GM19238 (cell line): ENCODE results near the gene FJX1.

Experiments used
- DNase-seq: peaks from one replicate; pipeline ENCODE4 v3.0.0; 2011; ENCODE audit warnings: low spot score; ENCODE audit not compliant: insufficient read length

The FJX1 gene

GRCh38 chr11:35606206-35606605 lies 12.1 kb upstream of the FJX1 start:
- no peak for DNase-seq

- no peak for DNase-seq
Observed at GRCh38 chr11:35608502-35608901, 9.8 kb upstream of the FJX1 start.

DNA sequence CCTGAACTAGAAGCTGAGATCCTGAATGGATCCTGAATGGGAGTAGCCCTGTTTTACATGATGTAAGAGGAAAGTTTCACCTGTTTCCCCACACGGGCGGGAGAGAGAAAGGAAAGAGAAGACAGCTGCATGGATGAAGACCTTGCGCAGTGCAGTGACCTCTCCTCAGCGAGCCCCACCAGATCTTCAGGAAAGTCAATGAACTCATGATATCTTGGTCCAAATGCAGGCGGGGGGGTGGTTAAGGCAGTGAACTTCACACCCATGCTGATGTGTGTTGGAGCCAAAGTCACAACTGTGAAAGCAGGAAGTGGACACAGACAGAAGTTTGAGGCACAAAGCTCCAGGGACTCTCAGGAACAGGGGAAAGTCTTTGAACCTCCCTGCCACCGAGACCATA lies 8.6 kb upstream of the FJX1 start:
- DNase-seq, result no peak

DNA sequence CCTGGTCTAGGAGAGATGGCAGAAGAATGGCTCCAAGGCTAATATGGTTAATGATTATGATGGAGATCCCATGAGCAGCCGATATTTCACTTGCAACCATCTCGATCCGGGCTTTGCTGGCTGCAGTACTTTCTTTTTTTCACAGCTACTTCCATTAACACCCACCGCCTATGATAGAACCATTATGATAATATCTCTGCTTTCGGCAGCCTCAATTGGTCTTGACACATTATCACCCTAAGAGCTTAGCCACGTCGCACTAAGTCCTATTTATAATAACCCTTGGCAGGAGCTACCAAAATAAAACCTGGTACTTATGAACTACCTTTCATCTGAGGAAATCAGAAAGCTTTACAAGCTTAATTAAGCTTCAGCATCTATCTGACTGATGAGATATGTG lies 7.6 kb upstream of the FJX1 start:
- DNase-seq, result no peak

- no peak for DNase-seq
Observed at GRCh38 chr11:35611741-35612140, 6.5 kb upstream of the FJX1 start.

DNA sequence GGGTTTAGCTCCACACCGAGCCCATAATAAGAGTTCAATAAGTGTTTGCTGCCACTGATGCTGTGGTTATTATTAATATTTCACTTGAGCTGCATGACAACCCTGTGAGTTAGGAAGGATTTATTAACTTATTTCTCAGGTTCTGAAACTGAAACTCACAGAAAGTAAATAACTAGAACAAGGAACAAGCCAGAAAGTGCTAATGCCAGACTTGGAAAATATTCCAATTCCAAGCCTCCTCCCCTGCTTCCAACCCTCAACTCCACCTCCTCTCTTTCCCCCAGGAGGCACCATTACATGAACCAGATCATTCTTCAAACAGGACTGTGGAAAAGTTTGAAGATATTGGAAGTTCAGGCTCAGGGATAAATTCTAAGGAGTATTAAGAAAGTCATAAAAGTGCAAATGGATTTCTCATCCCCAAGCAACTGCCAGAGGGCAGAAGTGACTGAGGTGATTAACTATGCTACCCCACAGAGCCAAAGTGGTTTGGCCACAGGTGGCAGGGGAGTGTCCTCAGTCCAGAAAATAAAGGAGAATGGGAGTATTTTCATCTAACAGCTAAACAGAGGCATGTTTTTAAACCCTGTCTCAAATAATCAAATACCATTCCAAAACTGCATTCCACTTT lies 3.2 kb upstream of the FJX1 start:
- DNase-seq, result no peak

DNA sequence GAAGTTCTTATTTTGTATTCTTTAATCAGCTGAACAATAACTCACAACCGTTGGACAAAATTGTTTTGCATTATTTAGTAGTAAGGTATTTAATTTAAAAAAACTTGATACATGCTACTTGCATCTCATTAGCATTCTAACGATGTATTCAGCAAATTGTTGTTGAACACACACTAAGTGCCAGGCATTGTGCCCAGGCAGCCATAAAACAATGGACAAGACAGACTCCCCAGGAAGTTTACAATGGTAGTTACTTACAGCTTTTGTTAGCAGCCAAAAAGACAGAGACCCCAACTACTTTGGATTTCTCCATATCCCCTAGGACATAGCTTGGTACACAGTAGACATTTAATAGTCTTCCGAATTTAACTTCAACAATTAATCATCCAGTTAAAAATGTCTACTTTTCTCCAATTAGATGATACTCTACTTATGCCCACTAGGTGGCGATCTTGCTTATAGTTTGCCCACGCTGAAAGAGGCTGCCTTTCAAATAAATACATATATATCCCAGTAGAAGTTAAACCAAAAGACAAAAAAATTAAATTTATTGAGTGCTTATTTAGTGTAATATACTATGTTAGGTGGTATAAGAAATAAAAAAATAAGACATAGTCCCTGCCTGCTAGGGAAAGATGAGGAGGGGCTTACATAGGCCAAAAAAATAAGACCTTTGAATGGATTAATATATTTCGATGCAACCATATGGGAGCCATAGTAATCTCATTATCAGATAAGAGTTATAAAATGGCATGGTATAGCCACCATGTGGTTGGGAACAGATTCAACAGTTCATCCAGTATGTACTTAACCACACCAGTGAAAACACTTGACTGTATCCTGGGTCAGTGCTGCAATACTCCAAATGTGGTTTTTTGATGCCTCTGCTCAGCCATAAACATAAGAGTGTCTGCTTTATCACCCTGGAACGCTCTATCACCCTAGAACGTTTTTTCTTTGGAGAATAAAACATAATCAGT lies 2.0 kb upstream of the FJX1 start:
- no peak for DNase-seq

- DNase-seq, result no peak
Observed at GRCh38 chr11:35617316-35617686, 959 bp upstream of the FJX1 start.

GRCh38 chr11:35618497-35619115 lies 346 bp downstream of the FJX1 start:
- DNase-seq, result peak; percentile 59

GRCh38 chr11:35619116-35619854 lies 1.0 kb downstream of the FJX1 start:
- DNase-seq, result peak; percentile 35

- DNase-seq, result no peak
Observed at GRCh38 chr11:35619855-35620640, 1.8 kb downstream of the FJX1 start.

DNA sequence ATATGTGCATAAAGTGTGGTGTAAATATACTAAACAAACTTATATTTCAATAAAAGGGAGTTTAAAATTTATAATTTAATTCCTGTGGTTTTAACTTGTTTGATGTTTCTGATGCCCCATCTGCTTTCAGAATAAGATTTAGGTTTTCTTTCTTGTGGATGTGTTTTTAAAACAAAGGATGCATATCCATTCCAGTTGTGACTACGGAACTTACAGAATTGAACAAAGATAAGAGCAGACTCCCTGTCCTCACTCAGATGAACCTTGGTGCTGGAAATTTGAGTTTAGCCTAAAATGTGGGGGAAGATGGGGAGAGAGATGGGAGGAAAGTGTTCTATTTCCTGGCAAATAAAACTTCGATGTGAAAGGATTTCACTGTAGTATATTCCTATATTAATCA lies 2.5 kb downstream of the FJX1 start:
- no peak for DNase-seq

GRCh38 chr11:35621620-35622019 lies 3.4 kb downstream of the FJX1 start:
- DNase-seq, result no peak

- DNase-seq, result no peak
Observed at GRCh38 chr11:35622070-35622469, 3.8 kb downstream of the FJX1 start.

GRCh38 chr11:35623621-35624168 lies 5.4 kb downstream of the FJX1 start:
- DNase-seq, result no peak

DNA sequence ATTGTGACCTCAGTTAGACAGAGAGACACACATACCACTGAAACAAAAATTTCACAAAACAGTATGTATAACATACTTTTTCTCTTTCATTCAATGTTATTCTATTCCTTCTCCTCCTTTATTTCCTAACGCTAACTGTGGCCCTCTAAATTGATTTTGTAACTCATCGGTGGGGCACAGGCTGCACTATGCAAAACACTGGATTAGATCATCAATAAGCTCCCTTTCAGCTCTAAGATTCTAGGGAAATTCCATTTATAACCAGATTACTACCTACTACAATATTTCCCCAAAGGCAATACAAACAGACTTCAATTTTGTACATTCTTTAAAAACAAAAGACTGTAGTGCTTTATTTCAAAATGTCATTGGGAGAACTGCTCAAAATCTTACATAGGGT lies 6.1 kb downstream of the FJX1 start:
- DNase-seq, result no peak

- no peak for DNase-seq
Observed at GRCh38 chr11:35624781-35625180, 6.5 kb downstream of the FJX1 start.

DNA sequence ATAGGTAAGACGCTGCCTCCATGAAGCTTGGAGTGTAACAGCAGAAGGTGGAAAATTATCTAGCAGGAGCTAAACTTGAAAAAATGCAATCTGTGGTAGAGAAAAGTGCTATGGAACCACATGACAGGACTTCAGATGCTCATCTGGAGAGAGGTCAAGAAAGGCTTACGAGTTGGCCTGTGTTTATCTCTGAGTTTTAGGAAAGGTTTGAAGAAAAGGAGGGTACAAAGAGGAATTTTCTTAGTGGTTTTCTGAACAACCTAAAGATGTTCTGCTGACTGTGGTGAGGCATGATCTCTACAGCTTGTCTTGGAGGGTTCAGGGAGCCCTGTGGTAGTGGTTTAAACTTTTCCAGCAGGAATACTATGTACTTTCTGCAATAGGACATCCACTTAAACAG lies 8.2 kb downstream of the FJX1 start:
- DNase-seq, result no peak

DNA sequence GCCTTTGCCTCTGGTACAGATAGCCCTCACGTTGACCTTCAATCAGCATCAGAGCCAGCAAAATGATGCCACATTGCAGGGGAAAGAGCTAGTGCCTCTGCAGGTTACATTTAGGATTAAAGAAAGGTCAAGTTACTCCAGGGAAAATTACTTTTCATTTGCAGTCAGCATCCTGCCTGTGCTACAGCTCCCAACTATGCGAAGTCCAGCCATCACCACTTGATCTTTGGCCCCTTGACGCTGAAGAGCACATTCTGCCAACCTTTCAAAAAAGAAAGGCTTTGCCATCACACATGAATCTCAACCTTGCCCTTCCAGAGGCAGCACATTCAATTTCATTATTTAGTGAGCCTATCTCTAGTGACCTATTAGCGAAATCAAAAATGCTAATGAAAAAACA lies 11.3 kb downstream of the FJX1 start:
- no peak for DNase-seq

DNA sequence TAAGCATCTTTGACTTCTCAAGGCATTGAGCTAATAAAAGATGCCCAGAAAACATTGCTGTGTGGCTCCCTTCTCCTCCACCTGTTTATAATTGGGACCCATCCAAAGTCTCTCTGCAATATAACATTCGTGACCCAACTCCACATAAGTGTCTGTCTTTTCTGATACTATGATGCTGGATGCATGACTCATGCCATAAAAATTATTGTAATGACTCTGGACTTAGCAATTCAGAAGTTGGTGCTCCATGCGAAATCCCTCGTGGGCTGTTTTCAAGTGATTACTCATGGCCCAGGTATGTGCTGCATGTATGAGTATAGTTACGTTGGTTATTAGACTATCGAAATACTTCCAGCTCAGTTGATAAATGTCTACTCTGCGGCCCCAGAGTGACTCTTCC lies 11.7 kb downstream of the FJX1 start:
- no peak for DNase-seq

- DNase-seq, result no peak
Observed at GRCh38 chr11:35631891-35632290, 13.6 kb downstream of the FJX1 start.
